ENCODE data around the gene GBF1. TPM values are rescaled to one million over a fixed set of nuclear protein-coding genes. Genes with fewer than 3 reads are reported as not detected.

The GBF1 gene
- total RNA-seq, 4 donors from 2014 or later, result 73.4 to 98.5 (median 95.8) TPM

DNA sequence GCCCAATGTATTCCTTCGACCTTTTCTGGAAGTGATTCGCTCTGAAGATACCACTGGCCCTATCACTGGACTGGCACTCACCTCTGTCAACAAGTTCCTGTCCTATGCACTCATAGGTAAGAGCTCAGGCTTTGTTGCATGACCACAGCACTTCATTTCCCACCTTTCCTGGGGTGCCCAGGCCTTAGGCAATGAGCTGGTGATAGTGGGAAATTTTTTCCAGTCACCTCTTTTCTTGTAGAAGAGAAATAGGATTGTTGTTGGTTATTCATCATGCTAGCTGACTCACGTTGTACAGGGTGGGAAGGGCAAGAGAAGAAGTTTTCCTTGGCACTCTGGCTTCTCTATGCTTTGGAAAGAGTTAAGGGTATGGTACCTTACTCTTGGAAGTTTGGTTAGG lies 98.7 kb downstream of the GBF1 start:
- Histone ChIP-seq H3K36me3 (peaks cover 0 to 45% (median 0%) of the 10 kb centered on the region in 3 donors), H3K4me1 (no peaks in the 10 kb centered on the region), H3K9me3 (no peaks in the 10 kb centered on the region), H3K27me3 (no peaks in the 10 kb centered on the region), H3K27ac (no peak overlapping the region), H3K4me3 (no peak overlapping the region)
- TF ChIP-seq POLR2A (IDR thresholded peaks at IDR 0.05), result no peak
- TF ChIP-seq, protein P1, sequence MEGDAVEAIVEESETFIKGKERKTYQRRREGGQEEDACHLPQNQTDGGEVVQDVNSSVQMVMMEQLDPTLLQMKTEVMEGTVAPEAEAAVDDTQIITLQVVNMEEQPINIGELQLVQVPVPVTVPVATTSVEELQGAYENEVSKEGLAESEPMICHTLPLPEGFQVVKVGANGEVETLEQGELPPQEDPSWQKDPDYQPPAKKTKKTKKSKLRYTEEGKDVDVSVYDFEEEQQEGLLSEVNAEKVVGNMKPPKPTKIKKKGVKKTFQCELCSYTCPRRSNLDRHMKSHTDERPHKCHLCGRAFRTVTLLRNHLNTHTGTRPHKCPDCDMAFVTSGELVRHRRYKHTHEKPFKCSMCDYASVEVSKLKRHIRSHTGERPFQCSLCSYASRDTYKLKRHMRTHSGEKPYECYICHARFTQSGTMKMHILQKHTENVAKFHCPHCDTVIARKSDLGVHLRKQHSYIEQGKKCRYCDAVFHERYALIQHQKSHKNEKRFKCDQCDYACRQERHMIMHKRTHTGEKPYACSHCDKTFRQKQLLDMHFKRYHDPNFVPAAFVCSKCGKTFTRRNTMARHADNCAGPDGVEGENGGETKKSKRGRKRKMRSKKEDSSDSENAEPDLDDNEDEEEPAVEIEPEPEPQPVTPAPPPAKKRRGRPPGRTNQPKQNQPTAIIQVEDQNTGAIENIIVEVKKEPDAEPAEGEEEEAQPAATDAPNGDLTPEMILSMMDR (IDR thresholded peaks at IDR 0.05), result no peak
- DNase-seq, result no peak

DNA sequence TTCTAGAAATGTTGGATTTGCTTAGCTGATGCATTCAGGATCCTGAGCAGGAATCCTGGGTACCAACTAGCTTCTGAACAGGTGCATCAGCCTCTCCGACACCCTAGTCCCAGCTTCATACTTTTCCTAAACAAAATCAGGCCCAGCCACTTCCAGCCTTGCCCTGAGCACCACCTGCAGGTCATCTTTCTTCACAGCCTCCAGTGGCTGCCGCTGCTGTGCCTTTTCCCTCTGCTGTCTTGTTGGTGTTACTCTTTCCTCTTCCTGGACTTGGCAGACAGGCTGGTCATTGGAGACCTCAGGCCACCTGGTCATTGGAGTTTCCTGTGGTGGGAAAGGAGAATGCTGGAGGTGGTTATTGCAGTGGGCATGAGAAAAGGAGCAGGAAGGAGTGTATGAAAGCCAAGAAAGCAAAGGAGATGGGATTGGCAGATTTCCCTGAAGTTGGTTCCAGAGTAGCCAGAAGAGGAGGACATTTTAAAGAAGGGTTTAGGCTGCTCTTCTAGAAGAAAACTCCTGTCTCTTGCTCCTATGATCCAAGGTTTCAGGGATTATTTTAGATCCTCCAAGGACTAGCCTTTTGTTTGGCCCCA lies 102.0 kb downstream of the GBF1 start:
- Histone ChIP-seq H3K9me3 (no peaks in the 10 kb centered on the region), H3K27me3 (no peaks in the 10 kb centered on the region), H3K27ac (no peak overlapping the region), H3K4me1 (no peaks in the 10 kb centered on the region), H3K4me3 (no peak overlapping the region), H3K36me3 (peaks cover 0 to 71% (median 0%) of the 10 kb centered on the region in 3 donors)
- TF ChIP-seq, protein P1 (IDR thresholded peaks at IDR 0.05), result peak in 3 of 6 experiments; percentile 45 to 49 (median 48)
- TF ChIP-seq POLR2A (IDR thresholded peaks at IDR 0.05), result no peak
- DNase-seq, result peak in 1 of 3 donors; percentile 51

DNA sequence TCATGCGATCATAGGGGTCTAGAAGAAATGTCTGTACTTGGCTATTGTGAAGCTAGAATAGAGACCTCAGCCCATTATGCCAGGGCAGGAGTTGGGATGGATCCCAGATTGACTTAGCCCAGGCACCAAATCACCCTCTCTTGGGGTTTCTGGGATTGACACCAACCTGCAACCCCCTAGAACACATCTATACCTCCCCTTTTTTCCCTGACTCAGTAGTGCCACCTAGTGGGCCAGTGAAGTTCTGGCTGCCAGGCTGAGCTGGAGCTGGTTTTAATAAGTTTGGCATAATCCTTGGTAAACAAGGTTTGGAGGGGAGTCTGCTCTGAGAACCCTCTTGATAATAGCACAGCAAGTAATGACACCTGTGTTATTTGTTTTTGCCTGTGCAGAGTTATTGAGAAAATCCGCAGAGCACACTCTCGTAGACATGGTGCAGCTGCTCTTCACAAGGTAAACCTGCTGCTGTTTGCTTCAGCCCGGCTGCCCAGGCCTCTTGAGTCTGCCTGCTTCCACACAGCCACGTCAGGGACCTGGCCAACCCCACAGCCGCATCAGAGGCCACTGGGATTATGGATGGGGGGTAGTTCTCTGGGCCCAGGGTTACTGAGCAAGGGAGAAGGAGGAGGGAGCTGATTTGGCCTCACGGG lies 106.9 kb downstream of the GBF1 start:
- Histone ChIP-seq H3K27ac (no peak overlapping the region), H3K27me3 (no peaks in the 10 kb centered on the region), H3K9me3 (no peaks in the 10 kb centered on the region), H3K36me3 (peaks cover 0 to 93% (median 0%) of the 10 kb centered on the region in 3 donors), H3K4me3 (no peak overlapping the region), H3K4me1 (no peaks in the 10 kb centered on the region)
- peak; percentile 47 to 76 (median 55) for DNase-seq
- TF ChIP-seq POLR2A (IDR thresholded peaks at IDR 0.05), result no peak
- TF ChIP-seq, protein P1 (IDR thresholded peaks at IDR 0.05), result peak; percentile 70 to 93 (median 82)

DNA sequence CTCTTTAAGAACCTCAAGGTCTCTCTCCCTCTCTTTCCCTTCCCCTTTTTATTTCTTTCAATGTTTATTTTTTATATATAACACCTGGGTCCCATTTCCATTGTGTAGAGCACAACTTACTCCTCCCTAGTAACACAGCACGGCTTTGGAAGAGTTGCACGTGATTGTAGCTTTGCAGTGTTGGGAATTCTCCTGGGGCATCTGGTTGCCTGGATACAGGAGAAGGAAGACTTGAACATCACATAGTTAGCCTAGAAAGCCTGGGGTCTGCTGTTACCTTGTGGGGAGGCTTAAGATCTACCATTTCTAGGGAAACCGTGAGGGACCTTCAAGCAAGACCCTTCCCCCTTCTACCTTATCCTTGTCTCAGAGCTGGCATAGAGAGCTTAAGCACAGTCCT lies 109.1 kb downstream of the GBF1 start:
- H3K4me3 ChIP-seq, result no peak overlapping the region
- no peaks in the 10 kb centered on the region for H3K4me1 ChIP-seq
- peaks cover 0 to 93% (median 0%) of the 10 kb centered on the region in 3 donors for H3K36me3 ChIP-seq

DNA sequence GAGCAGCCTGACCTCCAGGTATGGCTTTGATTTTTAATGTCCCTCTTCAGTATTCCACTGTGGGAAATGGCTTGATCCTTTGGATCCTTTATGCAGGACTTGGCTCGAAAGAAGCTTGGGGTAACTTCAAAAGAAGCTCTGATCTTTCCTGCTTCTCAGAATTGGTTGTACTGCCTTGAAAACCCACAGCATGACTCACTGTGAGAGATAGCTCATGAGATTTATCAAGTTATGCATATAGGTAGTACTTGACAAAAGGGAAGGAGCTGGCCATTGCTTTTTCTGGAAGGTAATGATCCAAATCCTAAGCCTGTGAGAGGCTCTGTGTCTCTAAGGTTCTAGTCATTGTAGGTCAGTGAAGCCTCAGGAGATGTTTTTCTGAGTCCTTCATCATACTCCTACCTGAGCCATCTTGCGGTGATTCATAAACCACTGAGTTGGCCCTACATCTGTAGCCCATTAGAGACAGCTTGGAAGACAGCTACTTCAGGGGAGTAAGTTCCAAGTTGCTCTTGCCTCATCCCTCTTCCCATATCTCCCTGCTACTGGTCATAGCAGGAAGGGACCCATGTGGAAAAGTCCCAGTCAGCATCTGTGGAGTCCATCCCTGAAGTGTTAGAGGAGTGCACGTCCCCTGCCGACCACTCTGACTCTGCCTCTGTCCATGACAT lies 113.5 kb downstream of the GBF1 start:
- H3K36me3 ChIP-seq, result peaks cover 0 to 96% (median 0%) of the 10 kb centered on the region in 3 donors
- TF ChIP-seq, protein P1 (IDR thresholded peaks at IDR 0.05), result no peak
- TF ChIP-seq POLR2A (IDR thresholded peaks at IDR 0.05), result no peak

More for the DNA sequence above, 109.1 kb downstream of the GBF1 start:
- H3K27me3 ChIP-seq, result no peaks in the 10 kb centered on the region
- H3K9me3 ChIP-seq, result no peaks in the 10 kb centered on the region
- no peak for DNase-seq
- TF ChIP-seq, protein P1 (IDR thresholded peaks at IDR 0.05), result no peak
- TF ChIP-seq POLR2A (IDR thresholded peaks at IDR 0.05), result no peak
- H3K27ac ChIP-seq, result no peak overlapping the region

More for the DNA sequence above, 113.5 kb downstream of the GBF1 start:
- no peaks in the 10 kb centered on the region for H3K9me3 ChIP-seq
- no peak overlapping the region for H3K4me3 ChIP-seq
- H3K4me1 ChIP-seq, result no peaks in the 10 kb centered on the region
- H3K27me3 ChIP-seq, result no peaks in the 10 kb centered on the region
- H3K27ac ChIP-seq, result no peak overlapping the region
- DNase-seq, result no peak

Measured in Peyer's patch (tissue), 4 donors.